Activated naive CD4-positive, alpha-beta T cell (primary cell): ENCODE measurements around the gene PPTC7.
"Not testable (repeated sequence)": the region's sequence is repeated elsewhere in the genome, so short reads cannot be mapped to it uniquely, and the experiment has no call there.

Experiments used
- DNase-seq, 4 experiments: peaks; one replicate each; lab custom pipeline; 2025; lab: John Stamatoyannopoulos, UW

Gene PPTC7

GRCh38 chr12:110536834-110537604 lies 46.1 kb downstream of the PPTC7 start:
- DNase-seq, result no peak

GRCh38 chr12:110534811-110535210 lies 48.3 kb downstream of the PPTC7 start:
- DNase-seq, result no peak

- DNase-seq, result no peak
Measured at GRCh38 chr12:110533607-110534006, 49.5 kb downstream of the PPTC7 start.

- DNase-seq, result no peak
Measured at GRCh38 chr12:110532644-110533043, 50.5 kb downstream of the PPTC7 start.

- no peak for DNase-seq
Measured at GRCh38 chr12:110531741-110532333, 51.3 kb downstream of the PPTC7 start.

- no peak for DNase-seq
Measured at GRCh38 chr12:110530511-110530910, 52.6 kb downstream of the PPTC7 start.

- DNase-seq, result no peak
Measured at GRCh38 chr12:110528277-110528839, 54.8 kb downstream of the PPTC7 start.

- DNase-seq, result not testable (repeated sequence)
Measured at GRCh38 chr12:110520876-110521712, 62.0 kb downstream of the PPTC7 start.

GRCh38 chr12:110518014-110518413 lies 65.1 kb downstream of the PPTC7 start:
- not testable (repeated sequence) for DNase-seq

GRCh38 chr12:110516995-110517394 lies 66.1 kb downstream of the PPTC7 start:
- DNase-seq, result no peak

- DNase-seq, result no peak
Measured at GRCh38 chr12:110514363-110514762, 68.8 kb downstream of the PPTC7 start.

GRCh38 chr12:110513842-110514241 lies 69.3 kb downstream of the PPTC7 start:
- DNase-seq, result no peak

GRCh38 chr12:110508071-110508586 lies 75.0 kb downstream of the PPTC7 start:
- no peak for DNase-seq

- DNase-seq, result no peak
Measured at GRCh38 chr12:110505332-110505731, 77.8 kb downstream of the PPTC7 start.

GRCh38 chr12:110503432-110503831 lies 79.7 kb downstream of the PPTC7 start:
- DNase-seq, result no peak

- DNase-seq, result peak; percentile 95 to 99 (median 96)
Measured at GRCh38 chr12:110501752-110502738, 81.1 kb downstream of the PPTC7 start, which contains the start of the genes RAD9B and VPS29. Gene RAD9B, plus strand, starts transcription at chr12:110502331. Its CDS starts 7 bp downstream, at chr12:110502338. Gene VPS29, minus strand, starts transcription at chr12:110502111. Its CDS starts 60 bp downstream, at chr12:110502051.

GRCh38 chr12:110501399-110501751 lies 81.7 kb downstream of the PPTC7 start:
- peak in 1 of 4 experiments; percentile 38 for DNase-seq

- no peak for DNase-seq
Measured at GRCh38 chr12:110498984-110499706, 84.0 kb downstream of the PPTC7 start.
